DND-41 (cell line): Measurements from ENCODE around the gene PLD3.

Experiments used
- ATAC-seq: fragments of 200-7000 bp; cut with Tn5 transposase; 3 replicates; pipeline ENCODE4 v1.9.1; 2021; ENCODE audit warnings: low read depth; ENCODE audit not compliant: insufficient read depth
- DNase-seq: peaks from one replicate; pipeline ENCODE4 v3.0.0-alpha.2; 2020
- H2AFZ ChIP-seq: 2 replicates; pipeline ENCODE4 v1.6.0; 2012; ENCODE audit warnings: low read depth, low read length
- H3K27ac ChIP-seq: 2 replicates; pipeline ENCODE4 v1.5.1; 2012; ENCODE audit warnings: low read length, inconsistent platforms
- H3K27me3 ChIP-seq: fragments of 200-600 bp; sonication (generic); 2 replicates; pipeline ENCODE4 v1.6.0; 2012; ENCODE audit warnings: low read length, mild to moderate bottlenecking, inconsistent platforms; ENCODE audit not compliant: insufficient read depth, poor library complexity
- H3K36me3 ChIP-seq: 2 replicates; pipeline ENCODE4 v1.5.1; 2012; ENCODE audit warnings: low read length, inconsistent platforms; ENCODE audit not compliant: insufficient read depth
- H3K4me1 ChIP-seq: 2 replicates; pipeline ENCODE4 v1.5.1; 2012; ENCODE audit warnings: mild to moderate bottlenecking, low read length; ENCODE audit not compliant: insufficient read depth
- H3K4me2 ChIP-seq: 2 replicates; pipeline ENCODE4 v1.6.0; 2012; ENCODE audit warnings: mild to moderate bottlenecking, moderate library complexity, low read length, inconsistent platforms; ENCODE audit not compliant: insufficient read depth
- H3K4me3 ChIP-seq, 2 experiments: fragments of 200-600 bp in 1 of 2; shearing (Covaris generic) in 1 of 2; 2 replicates each; pipeline ENCODE4 v1.5.1; 2012 to 2016; ENCODE audit warnings: inconsistent platforms in 2 of 2, low read length in 2 of 2, mild to moderate bottlenecking in 2 of 2, low read depth in 1 of 2, moderate library complexity in 1 of 2
- H3K79me2 ChIP-seq: 2 replicates; pipeline ENCODE4 v1.6.0; 2012; ENCODE audit warnings: low read length, inconsistent platforms; ENCODE audit not compliant: insufficient read depth
- H3K9ac ChIP-seq: 2 replicates; pipeline ENCODE4 v1.6.0; 2012; ENCODE audit warnings: low read depth, mild to moderate bottlenecking, inconsistent platforms, low read length, moderate library complexity
- H3K9me3 ChIP-seq: 2 replicates; pipeline ENCODE4 v1.5.1; 2012; ENCODE audit warnings: low read length, moderate library complexity, mild to moderate bottlenecking, inconsistent platforms; ENCODE audit not compliant: insufficient read depth, severe bottlenecking
- H4K20me1 ChIP-seq: 2 replicates; pipeline ENCODE4 v1.6.0; 2012; ENCODE audit warnings: low read length; ENCODE audit not compliant: insufficient read depth
- CTCF ChIP-seq: IDR thresholded peaks from 2 replicates; pipeline ENCODE4 v1.5.1; 2012; ENCODE audit warnings: borderline replicate concordance, low read length, moderate library complexity, mild to moderate bottlenecking; ENCODE audit not compliant: poor library complexity, severe bottlenecking; ENCODE audit errors: extremely low read depth
- EZH2 ChIP-seq: IDR thresholded peaks from 3 replicates; pipeline ENCODE4 v1.6.1; 2012; ENCODE audit warnings: borderline replicate concordance, low read depth, mild to moderate bottlenecking, moderate library complexity, low read length, inconsistent platforms; ENCODE audit not compliant: severe bottlenecking

The PLD3 gene

GRCh38 chr19:40365613-40366401 is 17.3 kb downstream of the PLD3 start:
- no peak for DNase-seq
- Histone ChIP-seq H3K4me2 (no peak overlapping the region), H3K9ac (no peak overlapping the region), H3K27ac (no peak overlapping the region), H2AFZ (no peak overlapping the region), H3K79me2 (no peaks in the 10 kb centered on the region), H3K4me3 (no peak overlapping the region), H3K27me3 (no peaks in the 10 kb centered on the region), H4K20me1 (no peaks in the 10 kb centered on the region), H3K9me3 (no peaks in the 10 kb centered on the region), H3K36me3 (peaks cover 13% of the 10 kb centered on the region), H3K4me1 (no peaks in the 10 kb centered on the region)
- TF ChIP-seq EZH2 = no peak
- TF ChIP-seq CTCF = no peak
- ATAC-seq = no peak

GRCh38 chr19:40366697-40367561 is 18.4 kb downstream of the PLD3 start:
- no peak overlapping the region for H3K4me2 ChIP-seq

GRCh38 chr19:40367577-40368434 is 19.3 kb downstream of the PLD3 start:
- no peak overlapping the region for H3K4me2 ChIP-seq
- no peak overlapping the region for H3K9ac ChIP-seq
- ATAC-seq = no peak
- TF ChIP-seq CTCF (no peak), EZH2 (no peak)
- no peaks in the 10 kb centered on the region for H3K4me1 ChIP-seq
- no peaks in the 10 kb centered on the region for H3K27me3 ChIP-seq
- no peak overlapping the region for H2AFZ ChIP-seq
- H3K79me2 ChIP-seq = no peaks in the 10 kb centered on the region
- H3K27ac ChIP-seq = no peak overlapping the region
- no peaks in the 10 kb centered on the region for H4K20me1 ChIP-seq
- H3K9me3 ChIP-seq = no peaks in the 10 kb centered on the region
- DNase-seq = no peak
- no peak overlapping the region for H3K4me3 ChIP-seq
- H3K36me3 ChIP-seq = peaks cover 24% of the 10 kb centered on the region

More at GRCh38 chr19:40366697-40367561, 18.4 kb downstream of the PLD3 start:
- no peak overlapping the region for H2AFZ ChIP-seq
- no peaks in the 10 kb centered on the region for H3K9me3 ChIP-seq
- no peak overlapping the region for H3K4me3 ChIP-seq
- DNase-seq = no peak
- peaks cover 18% of the 10 kb centered on the region for H3K36me3 ChIP-seq
- no peak for ATAC-seq
- H3K9ac ChIP-seq = no peak overlapping the region
- H3K79me2 ChIP-seq = no peaks in the 10 kb centered on the region
- no peaks in the 10 kb centered on the region for H3K4me1 ChIP-seq
- no peaks in the 10 kb centered on the region for H3K27me3 ChIP-seq
- H3K27ac ChIP-seq = no peak overlapping the region
- no peaks in the 10 kb centered on the region for H4K20me1 ChIP-seq
- TF ChIP-seq CTCF (no peak), EZH2 (no peak)
